ENCODE measurements around the gene MCFD2. TPM values are rescaled to one million over a fixed set of nuclear protein-coding genes. Genes with fewer than 3 reads are reported as not detected.
"Not testable (repeated sequence)": the region's sequence is repeated elsewhere in the genome, so short reads cannot be mapped to it uniquely, and the experiment has no call there.

MCFD2 gene
- total RNA-seq, 1 donor from 2014 or later, result 105 TPM

- DNase-seq (ENCODE audit: low read depth), result peak; percentile 57
- no peak for FAIRE-seq
- no peaks in the 10 kb centered on the region for H3K27me3 ChIP-seq (ENCODE audit: control insufficient read depth, insufficient read depth, low read length)
- H3K4me3 ChIP-seq (ENCODE audit: low read depth, low read length), result peak overlapping the region; percentile 89
- TF ChIP-seq CTCF (IDR thresholded peaks at IDR 0.05; ENCODE audit: insufficient read depth, low read length, severe bottlenecking), result no peak
- no peaks in the 10 kb centered on the region for H3K36me3 ChIP-seq (ENCODE audit: control insufficient read depth, insufficient read depth, low read length)
Measured at GRCh38 chr2:46915811-46916630, 415 bp upstream of the MCFD2 start.

DNA sequence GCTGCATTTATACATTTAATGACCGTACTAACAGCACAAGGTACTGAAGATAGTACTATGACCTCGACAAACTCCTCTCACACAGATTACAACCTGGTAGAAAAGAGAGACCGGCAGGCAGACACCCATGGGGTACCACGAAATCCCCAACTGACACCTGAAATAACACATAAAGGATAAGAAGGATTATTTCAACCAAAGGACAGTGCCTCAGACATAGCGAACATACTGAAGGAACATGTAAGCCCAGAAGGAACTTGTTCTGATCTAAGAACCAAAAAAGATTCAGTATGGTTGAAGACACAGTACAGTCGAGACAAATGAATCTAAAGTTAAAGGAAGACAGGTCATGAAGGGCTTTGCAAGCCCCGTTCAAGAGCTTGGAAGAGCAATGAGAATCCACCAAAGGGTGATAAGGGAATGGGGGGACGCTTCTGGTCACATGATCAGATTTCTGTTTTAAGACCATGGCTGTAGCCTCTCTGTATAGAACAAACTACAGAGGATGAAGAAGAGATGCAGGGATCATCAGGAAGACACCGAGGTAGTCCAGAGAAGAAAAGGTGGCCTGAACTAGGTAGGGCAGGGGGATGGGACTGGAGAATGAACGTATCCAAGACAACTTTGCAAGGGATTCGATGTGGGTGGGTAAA is 902 bp downstream of the MCFD2 start:
- FAIRE-seq, result no peak
- peaks cover 2% of the 10 kb centered on the region for H3K36me3 ChIP-seq (ENCODE audit: control insufficient read depth, insufficient read depth, low read length)
- TF ChIP-seq CTCF (IDR thresholded peaks at IDR 0.05; ENCODE audit: insufficient read depth, low read length, severe bottlenecking), result no peak
- DNase-seq (ENCODE audit: low read depth), result peak; percentile 12
- H3K27me3 ChIP-seq (ENCODE audit: control insufficient read depth, insufficient read depth, low read length), result no peaks in the 10 kb centered on the region
- H3K4me3 ChIP-seq (ENCODE audit: low read depth, low read length), result peak overlapping the region; percentile 89

DNA sequence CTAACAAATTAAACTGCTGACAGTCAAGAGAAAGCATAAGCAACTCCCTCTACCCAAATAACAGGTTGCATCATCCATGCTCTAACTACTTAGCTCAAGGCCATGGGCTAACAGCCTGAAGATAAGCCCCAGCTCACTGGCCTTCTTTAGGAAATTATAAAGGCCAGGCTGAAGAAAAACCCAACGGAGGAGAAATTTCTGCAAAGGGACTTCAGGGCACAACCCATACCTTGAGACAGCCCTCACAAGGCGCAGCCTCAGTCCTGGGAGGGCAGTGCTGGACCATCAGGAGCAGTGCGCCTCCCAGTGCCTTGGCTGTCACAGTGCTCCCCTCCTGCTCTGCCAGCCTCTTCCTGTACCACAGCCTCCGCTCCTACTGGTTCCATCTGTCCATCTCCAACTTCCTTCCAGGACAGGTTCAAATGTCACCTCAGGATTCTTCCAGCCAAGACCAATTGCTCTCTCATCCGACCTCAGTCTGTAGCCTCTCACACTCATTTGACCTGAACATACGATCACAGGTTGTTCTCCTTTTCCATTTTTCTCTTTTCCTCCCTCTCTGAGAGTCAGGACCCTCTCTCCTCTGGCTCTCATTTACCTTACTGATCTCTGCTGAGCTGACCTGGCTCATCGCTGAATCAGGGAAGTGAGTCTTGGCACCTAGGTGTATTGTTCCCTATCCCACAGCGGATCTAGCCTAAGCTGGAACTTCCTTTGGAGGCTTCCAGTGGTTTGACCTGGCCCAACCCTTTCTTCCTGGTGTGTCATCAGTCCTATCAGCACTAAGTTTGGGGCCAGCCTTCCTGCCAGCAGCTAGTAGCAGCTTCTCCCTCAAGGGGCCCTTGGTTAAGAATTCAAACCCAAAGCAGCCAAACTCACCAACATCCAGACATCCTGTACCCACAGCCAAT is 1.9 kb downstream of the MCFD2 start:
- peak; percentile 84 for DNase-seq (ENCODE audit: low read depth)
- TF ChIP-seq CTCF (IDR thresholded peaks at IDR 0.05; ENCODE audit: insufficient read depth, low read length, severe bottlenecking), result no peak
- Histone ChIP-seq H3K36me3 (ENCODE audit: control insufficient read depth, insufficient read depth, low read length) (peaks cover 6% of the 10 kb centered on the region), H3K27me3 (ENCODE audit: control insufficient read depth, insufficient read depth, low read length) (no peaks in the 10 kb centered on the region), H3K4me3 (ENCODE audit: low read depth, low read length) (no peak overlapping the region)
- no peak for FAIRE-seq

DNA sequence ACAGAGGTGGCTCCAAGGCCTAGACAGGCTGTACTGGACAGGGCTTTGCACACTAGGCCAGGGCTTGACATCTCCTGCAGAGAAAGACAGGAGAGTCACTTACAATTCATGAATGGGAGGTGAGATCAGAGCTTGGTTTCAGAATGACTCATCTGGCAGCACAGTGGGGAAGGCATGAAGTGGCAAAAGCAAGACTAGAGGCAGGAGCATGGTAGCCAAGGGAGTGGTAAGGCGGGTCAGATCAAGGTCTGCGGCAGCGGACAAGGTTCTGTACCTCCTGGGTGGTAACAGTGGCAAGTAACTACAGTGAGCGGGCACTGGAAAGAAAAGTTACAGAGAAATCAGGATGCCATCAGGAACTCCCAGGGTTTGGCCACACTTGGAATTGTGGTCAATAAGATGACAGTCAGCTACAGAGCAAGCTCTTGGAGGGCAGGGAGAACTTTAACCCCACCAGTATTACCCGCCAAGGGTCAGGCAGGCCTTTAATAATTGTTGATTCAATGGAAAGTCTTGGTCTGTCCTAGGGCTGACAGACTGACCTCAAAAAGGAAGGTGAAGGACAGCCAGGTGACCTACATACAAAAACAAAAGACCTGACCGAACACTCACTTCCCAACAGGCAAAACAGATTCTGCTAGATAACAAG is 5.7 kb downstream of the MCFD2 start:
- TF ChIP-seq CTCF (IDR thresholded peaks at IDR 0.05; ENCODE audit: insufficient read depth, low read length, severe bottlenecking), result no peak
- Histone ChIP-seq H3K36me3 (ENCODE audit: control insufficient read depth, insufficient read depth, low read length) (peaks cover 17% of the 10 kb centered on the region), H3K4me3 (ENCODE audit: low read depth, low read length) (no peak overlapping the region), H3K27me3 (ENCODE audit: control insufficient read depth, insufficient read depth, low read length) (no peaks in the 10 kb centered on the region)
- peak; percentile 94 for DNase-seq (ENCODE audit: low read depth)
- FAIRE-seq, result peak; percentile 18

- Histone ChIP-seq H3K27me3 (ENCODE audit: control insufficient read depth, insufficient read depth, low read length) (no peaks in the 10 kb centered on the region), H3K4me3 (ENCODE audit: low read depth, low read length) (no peak overlapping the region), H3K36me3 (ENCODE audit: control insufficient read depth, insufficient read depth, low read length) (peaks cover 17% of the 10 kb centered on the region)
- DNase-seq (ENCODE audit: low read depth) (no peak), FAIRE-seq (no peak)
- no peak for TF ChIP-seq CTCF (IDR thresholded peaks at IDR 0.05; ENCODE audit: insufficient read depth, low read length, severe bottlenecking)
Measured at GRCh38 chr2:46909150-46909549, 6.5 kb downstream of the MCFD2 start.

GRCh38 chr2:46904908-46905678 is 10.5 kb downstream of the MCFD2 start:
- FAIRE-seq; H3K27me3 ChIP-seq (ENCODE audit: control insufficient read depth, insufficient read depth, low read length); H3K4me3 ChIP-seq (ENCODE audit: low read depth, low read length); DNase-seq (ENCODE audit: low read depth): not testable (repeated sequence)
- H3K36me3 ChIP-seq (ENCODE audit: control insufficient read depth, insufficient read depth, low read length), result peaks cover 15% of the 10 kb centered on the region

DNA sequence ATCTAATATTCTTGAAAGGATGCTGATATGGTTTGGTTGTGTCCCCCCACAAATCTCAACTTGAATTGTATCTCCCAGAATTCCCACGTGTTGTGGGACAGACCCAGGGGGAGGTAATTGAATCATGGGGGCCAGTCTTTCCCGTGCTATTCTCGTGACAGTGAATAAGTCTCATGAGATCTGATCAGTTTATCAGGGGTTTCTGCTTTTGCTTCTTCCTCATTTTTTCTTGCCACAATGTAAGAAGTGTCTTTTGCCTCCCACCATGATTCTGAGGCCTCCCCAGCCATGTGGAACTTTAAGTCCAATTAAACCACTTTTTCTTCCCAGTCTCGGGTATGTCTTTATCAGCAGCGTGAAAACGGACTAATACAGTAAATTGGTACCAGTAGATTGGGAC is 12.6 kb downstream of the MCFD2 start:
- H3K36me3 ChIP-seq (ENCODE audit: control insufficient read depth, insufficient read depth, low read length), result peaks cover 10% of the 10 kb centered on the region
- not testable (repeated sequence) for FAIRE-seq

More for the DNA sequence above, 12.6 kb downstream of the MCFD2 start:
- not testable (repeated sequence) for H3K27me3 ChIP-seq (ENCODE audit: control insufficient read depth, insufficient read depth, low read length); DNase-seq (ENCODE audit: low read depth); H3K4me3 ChIP-seq (ENCODE audit: low read depth, low read length)

All from bronchial epithelial cell (primary cell).